Measurements from ENCODE around the gene DOCK9.
"Not testable (repeated sequence)": the region's sequence is repeated elsewhere in the genome, so short reads cannot be mapped to it uniquely, and the experiment has no call there.

Gene DOCK9

DNA sequence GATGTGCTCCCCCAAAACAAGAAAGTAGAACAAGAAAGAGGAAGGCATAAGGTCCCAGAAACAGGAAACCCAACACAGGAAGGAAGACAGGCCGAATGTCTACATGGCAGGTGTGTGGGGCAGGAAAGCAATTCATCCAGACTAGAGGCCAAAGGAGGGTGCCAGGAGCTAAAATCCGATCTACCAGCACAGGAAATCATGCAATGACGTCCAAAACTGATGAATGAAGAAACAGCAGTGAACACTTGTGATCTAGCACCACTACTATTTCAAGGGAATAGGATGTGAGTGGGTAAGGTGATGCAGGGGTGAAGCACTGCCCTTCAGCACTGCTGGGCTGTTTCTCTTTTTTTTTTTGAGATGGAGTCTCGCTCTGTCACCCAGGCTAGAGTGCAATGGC is 59.1 kb downstream of the DOCK9 start:
- DNase-seq (ENCODE audit: low spot score), result no peak

DNA sequence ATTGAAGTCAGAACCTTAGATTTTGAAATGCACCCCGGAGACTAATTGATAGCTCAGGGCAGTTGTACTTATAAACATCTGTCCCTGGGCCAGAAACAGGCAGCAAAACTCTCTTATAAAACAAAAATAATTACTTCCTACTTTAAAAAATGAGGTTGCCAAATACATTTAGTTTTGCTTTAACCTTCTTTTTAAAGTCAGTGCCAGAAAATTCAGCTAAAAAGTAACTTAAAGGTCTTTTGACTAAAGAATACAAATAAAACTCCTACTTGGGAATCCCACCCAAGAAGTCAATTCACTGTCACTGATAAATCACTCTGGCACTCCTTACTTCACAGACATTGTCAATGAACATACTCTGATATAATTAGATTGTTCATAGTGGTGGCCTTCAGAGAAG is 60.7 kb downstream of the DOCK9 start:
- no peak for DNase-seq (ENCODE audit: low spot score)

- DNase-seq (ENCODE audit: low spot score), result no peak
Observed at GRCh38 chr13:98916403-98916802, 61.5 kb downstream of the DOCK9 start.

DNA sequence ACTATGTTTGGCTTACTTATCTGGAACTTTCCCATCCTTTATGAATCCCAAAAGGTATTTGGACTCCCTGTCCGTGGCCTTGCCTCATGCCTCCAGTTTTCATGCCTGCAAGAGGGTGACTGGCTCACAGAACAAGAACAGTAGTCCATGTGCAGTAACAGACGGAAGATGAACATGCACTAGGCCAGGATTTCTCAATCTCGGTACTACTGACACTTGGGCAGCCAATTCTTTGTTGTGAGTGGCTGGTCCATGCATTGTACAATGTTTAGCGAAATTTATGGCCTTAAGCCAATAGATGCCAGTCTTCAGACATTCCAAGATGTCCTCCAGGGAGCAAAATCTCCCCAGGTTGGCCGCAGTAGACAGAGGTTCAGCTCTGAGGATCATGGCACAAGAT is 61.9 kb downstream of the DOCK9 start:
- no peak for DNase-seq (ENCODE audit: low spot score)

DNA sequence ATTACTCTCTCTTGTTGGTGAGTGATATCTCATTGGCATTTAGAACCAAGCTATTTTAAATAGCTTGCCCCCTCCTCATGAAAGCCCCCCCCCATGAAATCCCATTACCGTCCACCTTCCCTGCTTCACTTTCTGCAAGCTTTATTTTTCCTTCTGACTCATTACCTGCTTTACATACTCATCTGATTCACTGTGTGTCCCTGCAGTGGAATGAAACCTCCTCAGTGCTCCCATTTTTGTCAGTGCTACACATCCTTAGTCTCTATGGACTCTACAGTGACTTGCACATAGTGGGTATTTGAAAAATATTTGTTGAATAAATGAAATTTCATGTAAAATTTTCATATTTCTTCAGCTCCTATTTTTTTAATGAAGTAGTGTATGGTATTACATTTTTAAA is 62.3 kb downstream of the DOCK9 start:
- DNase-seq (ENCODE audit: low spot score), result no peak

DNA sequence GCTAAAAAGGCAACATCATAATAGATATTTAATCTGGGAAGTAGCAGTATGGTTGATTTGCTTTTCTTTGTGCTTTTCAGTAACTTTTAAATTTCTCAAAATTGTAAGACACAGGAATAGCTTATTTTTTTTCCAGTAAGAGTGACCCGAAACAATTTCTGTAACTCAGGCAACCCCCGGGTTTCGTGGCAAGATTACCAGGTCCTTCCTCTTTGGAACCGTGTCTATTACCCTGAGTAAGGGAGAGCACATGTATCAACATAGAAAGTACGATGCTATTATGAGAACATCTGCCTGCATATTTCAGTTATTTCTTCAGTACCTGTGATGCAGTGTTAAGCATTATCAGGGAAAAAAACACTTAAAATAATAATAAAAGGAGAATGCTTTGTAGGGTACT is 64.1 kb downstream of the DOCK9 start:
- DNase-seq (ENCODE audit: low spot score), result no peak

GRCh38 chr13:98912846-98913245 is 65.0 kb downstream of the DOCK9 start:
- no peak for DNase-seq (ENCODE audit: low spot score)

GRCh38 chr13:98910501-98910951 is 67.3 kb downstream of the DOCK9 start:
- no peak for DNase-seq (ENCODE audit: low spot score)

DNA sequence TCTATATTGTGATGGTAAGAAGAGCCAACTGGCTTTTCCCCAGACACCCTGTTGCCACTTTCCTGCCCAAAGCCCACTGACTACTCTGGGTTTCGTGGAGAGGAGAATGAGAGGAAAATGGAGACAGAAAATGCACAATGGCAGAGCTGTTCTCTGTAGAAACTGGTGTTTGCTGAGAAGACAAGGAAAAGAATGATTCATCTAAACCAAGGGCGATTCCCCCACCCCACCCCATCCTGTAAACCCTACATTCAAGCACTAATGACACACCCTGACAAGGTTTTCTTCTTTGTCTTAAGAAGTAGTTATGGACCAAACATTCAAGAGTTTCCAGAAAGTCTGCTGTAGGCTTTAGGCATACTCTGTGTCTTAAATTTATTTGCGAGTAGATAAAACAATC is 68.8 kb downstream of the DOCK9 start:
- DNase-seq (ENCODE audit: low spot score), result no peak

DNA sequence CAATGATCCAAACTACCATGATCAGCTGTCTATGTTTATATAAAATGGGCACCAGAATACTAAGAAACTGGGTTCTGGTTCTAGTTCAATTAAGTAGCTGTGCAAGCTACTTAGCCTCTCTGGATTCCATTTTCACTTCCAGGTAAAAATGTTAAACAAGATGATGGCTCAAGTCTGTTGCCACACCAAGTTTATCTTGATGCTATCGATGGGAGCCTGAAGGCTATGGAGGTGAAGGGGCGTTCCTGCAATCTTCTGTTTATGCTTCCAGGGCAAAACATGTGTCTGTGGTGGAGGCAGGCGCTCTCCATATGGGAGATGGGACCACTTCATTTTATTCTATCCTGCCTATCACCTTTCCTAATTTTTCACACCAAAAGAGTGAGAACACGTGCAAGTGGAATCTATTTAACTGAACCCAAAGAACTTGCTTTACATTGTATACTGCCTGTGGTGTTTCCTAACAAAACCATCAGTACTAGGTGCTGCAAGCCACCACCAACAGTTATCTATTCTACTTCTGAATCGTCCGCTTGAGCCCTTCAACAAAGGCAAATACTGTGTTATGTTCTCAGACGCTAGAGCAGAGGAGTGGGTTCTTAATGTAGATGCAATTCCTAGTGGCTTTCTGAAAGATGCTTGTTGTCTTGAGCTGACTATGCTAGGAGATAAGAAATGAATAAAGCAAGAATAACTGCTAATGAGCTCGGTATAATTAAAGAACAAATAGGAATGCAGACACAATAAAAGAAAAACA is 70.9 kb downstream of the DOCK9 start:
- no peak for DNase-seq (ENCODE audit: low spot score)

GRCh38 chr13:98905199-98905598 is 72.7 kb downstream of the DOCK9 start:
- no peak for DNase-seq (ENCODE audit: low spot score)

DNA sequence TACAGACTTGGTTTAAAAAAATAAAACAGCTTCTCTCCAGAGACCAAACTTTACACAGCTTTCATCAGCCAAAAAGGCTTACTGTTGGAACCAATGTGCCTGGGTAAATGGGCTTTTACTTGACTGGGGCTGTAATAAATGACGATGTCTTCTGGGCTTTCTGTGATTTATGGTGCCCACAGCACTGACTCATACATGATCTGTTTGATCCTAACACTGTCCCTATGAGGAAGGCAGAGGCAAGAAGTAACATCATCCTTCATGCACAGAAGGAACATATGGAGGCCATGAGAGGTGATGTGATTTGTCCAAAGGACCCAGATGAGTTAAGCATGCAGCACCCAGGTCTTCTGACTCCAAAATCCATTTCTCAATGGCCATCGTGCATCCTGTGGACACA is 77.4 kb downstream of the DOCK9 start:
- no peak for DNase-seq (ENCODE audit: low spot score)

GRCh38 chr13:98897706-98898105 is 80.2 kb downstream of the DOCK9 start:
- DNase-seq (ENCODE audit: low spot score), result no peak

- no peak for DNase-seq (ENCODE audit: low spot score)
Observed at GRCh38 chr13:98896868-98897144, 81.1 kb downstream of the DOCK9 start.

DNA sequence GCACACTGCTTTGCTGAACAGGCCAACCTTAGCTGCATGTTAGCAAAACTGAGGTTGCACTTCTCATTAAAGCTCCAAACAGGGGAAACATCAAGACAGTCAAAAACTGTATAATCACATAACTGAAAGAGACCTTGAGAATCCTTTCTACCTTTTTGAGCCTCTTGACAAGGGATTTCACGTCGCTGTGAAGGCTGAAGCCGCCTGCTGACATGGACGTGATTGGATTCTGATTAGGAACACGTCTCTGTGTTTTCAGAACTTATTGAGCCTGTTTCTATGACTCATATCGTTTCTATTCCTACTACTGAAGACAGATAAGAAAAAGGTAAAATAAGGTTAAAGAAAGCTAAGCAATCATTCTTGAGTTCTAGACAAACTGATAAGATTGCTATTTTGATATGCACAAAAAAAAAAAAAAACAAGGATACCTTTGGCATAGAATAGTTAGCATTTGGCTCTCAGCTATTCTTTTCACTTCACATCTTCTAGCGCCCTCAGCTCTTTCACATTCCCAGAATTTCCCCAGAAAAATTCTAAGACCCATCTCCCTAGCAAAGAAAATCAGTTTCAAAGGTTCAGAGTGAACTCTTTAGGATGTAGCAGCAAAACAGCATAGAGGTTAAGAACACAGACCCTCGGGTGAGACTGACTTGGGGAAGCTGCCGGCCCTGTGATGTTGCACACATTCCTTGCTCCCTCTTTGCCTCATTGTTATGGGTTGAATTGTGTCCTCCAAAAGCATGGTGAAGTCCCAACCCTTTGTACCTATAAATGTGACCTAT is 81.6 kb downstream of the DOCK9 start:
- DNase-seq (ENCODE audit: low spot score), result no peak

DNA sequence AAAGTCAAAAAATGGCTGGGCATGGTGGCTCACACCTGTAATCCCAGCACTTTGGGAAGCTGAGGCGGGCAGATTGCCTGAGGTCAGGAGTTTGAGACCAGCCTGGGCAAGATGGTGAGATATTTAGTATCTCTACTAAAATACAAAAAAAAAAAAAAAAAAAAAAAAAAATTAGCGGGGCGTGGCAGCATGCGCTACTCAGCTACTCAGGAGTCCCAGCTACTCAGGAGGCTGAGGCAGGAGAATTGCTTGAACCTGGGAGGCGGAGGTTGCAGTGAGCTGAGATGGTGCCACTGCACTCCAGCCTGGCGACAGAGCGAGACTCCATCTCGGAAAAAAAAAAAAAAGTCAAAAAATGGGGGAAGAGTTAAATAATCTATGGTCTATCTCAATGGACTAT is 83.0 kb downstream of the DOCK9 start:
- not testable (repeated sequence) for DNase-seq (ENCODE audit: low spot score)

- DNase-seq (ENCODE audit: low spot score), result no peak
Observed at GRCh38 chr13:98893371-98893770, 84.5 kb downstream of the DOCK9 start.

- DNase-seq (ENCODE audit: low spot score), result peak; percentile 23
Observed at GRCh38 chr13:98892821-98893220, 85.0 kb downstream of the DOCK9 start.

DNA sequence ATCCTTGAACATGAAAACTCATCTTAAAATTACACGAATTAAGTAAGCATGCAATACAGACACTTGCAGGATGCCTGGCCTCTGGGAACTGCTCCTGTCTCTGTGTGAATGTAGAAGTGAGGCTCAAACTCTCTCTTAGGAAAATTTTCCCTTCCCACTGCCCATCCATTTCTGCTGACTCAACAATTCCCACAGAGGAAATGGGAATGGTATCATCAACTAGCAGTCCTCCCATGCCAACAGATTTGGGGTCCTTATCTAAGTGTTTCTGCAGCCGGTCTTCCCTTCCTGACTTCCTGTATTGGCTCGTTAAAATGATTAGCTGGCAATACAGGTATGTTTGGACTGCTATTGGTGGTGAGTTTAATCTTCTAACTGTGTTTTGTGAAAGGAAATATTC is 85.8 kb downstream of the DOCK9 start:
- DNase-seq (ENCODE audit: low spot score), result no peak

DNA sequence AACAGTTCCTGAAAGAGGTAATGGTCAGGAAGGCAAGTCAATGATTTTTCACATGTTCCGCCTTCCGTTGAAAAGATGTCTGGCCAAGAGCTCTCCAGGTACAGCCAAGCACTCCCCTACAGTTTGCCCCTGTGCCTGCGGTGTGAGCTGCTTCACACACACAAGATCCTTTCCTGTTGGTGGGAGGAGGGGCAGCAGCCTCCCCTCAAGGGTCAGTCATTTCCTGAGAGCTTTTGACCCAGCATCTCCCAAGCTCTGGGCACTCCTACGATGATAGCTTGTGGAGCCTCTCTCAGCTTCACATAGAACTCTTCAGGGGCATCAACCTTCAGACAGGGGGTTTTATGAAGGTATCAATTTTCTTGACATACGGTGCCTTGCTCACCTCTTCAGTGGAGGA is 86.9 kb downstream of the DOCK9 start:
- DNase-seq (ENCODE audit: low spot score), result peak; percentile 38

DNA sequence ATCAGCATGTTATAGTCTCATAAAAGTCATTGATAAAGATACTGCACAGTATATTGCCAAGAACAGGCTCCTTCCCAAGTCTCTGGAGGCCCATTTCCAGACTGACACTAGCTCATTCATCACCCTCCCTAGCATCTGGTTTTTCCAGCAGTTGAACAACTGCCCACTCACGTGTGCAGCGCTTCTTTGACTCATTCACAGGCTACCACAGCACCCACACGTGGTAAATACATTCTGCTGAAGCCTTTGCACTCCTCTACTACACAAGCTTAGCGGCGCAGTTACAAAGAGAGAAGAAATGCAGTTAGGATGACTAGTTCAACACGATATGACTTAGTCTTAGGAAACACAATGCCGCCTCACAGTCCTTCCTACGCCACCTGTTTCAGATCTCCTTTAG is 87.7 kb downstream of the DOCK9 start:
- DNase-seq (ENCODE audit: low spot score), result no peak

DNA sequence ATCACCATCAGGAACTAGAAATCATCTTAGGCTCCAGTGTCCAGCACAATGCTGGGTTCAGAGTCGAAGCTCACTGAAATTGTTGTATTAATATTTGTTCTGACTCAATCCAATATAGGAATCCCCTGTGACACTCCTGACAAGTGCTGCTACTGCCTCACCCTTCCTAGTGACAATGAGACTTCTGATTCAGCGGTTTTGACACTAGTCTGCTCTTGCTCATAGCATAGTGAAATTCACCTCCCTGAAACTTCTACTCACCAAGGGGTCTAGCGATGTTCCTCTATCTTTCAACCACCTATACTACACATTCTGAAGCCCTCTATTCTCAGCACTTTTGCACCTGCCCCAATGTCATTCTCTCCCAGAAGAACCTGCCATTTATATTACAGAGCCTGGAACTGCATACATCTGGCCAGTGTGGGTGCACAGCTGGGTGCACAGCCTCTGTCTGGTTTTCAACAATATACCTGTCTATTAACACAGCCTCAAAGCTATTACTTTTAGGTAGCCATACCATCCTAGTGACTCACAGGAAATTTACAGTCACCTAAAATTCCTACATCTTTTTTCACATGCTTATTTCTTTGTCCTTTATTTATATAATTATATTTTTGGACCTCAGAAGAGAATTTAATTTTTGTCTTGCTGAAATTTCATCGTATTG is 88.3 kb downstream of the DOCK9 start:
- DNase-seq (ENCODE audit: low spot score), result no peak

- no peak for DNase-seq (ENCODE audit: low spot score)
Observed at GRCh38 chr13:98888890-98889279, 89.0 kb downstream of the DOCK9 start.
